KBM-7 (cell line): ENCODE data around the gene FRMPD4.
"Not testable (repeated sequence)": the region's sequence is repeated elsewhere in the genome, so short reads cannot be mapped to it uniquely, and the experiment has no call there.

Experiments used
- DNase-seq: peaks from one replicate; pipeline ENCODE4 v3.0.0-alpha.2; 2015
- in situ Hi-C: fragments of 300-500 bp; cut with MboI; formaldehyde crosslinking; loops from 2 replicates; pipeline ENCODE4 v1.14.3; 2020; ENCODE audit warnings: low sequenced_read_pairs, low pct_unique_long_range_greater_than_20kb, mixed read lengths

The FRMPD4 gene

GRCh38 chrX:12138361-12139313 is at the start of gene FRMPD4:
FRMPD4 (plus strand) TSS chrX:12138473; CDS start chrX:12138972, 499 bp downstream.
- DNase-seq, result no peak
- in situ Hi-C loops, result no loop called here

- in situ Hi-C loops, result no loop called here
- no peak for DNase-seq
Observed at GRCh38 chrX:12089740-12090139, 48.5 kb upstream of the FRMPD4 start.

- in situ Hi-C loops, result no loop called here
Observed at GRCh38 chrX:12113321-12113720, 25.0 kb upstream of the FRMPD4 start.

GRCh38 chrX:12115377-12115776 is 22.9 kb upstream of the FRMPD4 start:
- in situ Hi-C loops, result no loop called here
- DNase-seq, result peak; percentile 10

More at GRCh38 chrX:12113321-12113720, 25.0 kb upstream of the FRMPD4 start:
- DNase-seq, result no peak

GRCh38 chrX:12118134-12118533 is 20.1 kb upstream of the FRMPD4 start:
- in situ Hi-C loops, result no loop called here
- no peak for DNase-seq

- no peak for DNase-seq
- in situ Hi-C loops, result no loop called here
Observed at GRCh38 chrX:12128017-12128416, 10.3 kb upstream of the FRMPD4 start.

GRCh38 chrX:12137951-12138360 is 317 bp upstream of the FRMPD4 start:
- in situ Hi-C loops, result no loop called here
- DNase-seq, result no peak

- no peak for DNase-seq
- in situ Hi-C loops, result no loop called here
Observed at GRCh38 chrX:12139934-12140611, 1.8 kb downstream of the FRMPD4 start.

GRCh38 chrX:12141511-12141910 is 3.2 kb downstream of the FRMPD4 start:
- in situ Hi-C loops, result no loop called here
- no peak for DNase-seq

GRCh38 chrX:12142661-12143060 is 4.4 kb downstream of the FRMPD4 start:
- in situ Hi-C loops, result no loop called here
- DNase-seq, result no peak

- in situ Hi-C loops, result no loop called here
- no peak for DNase-seq
Observed at GRCh38 chrX:12145402-12145801, 7.1 kb downstream of the FRMPD4 start.

- in situ Hi-C loops, result no loop called here
- no peak for DNase-seq
Observed at GRCh38 chrX:12149670-12150407, 11.6 kb downstream of the FRMPD4 start.

- in situ Hi-C loops, result no loop called here
- DNase-seq, result no peak
Observed at GRCh38 chrX:12153317-12153716, 15.0 kb downstream of the FRMPD4 start.

GRCh38 chrX:12153741-12154140 is 15.5 kb downstream of the FRMPD4 start:
- DNase-seq, result no peak
- in situ Hi-C loops, result no loop called here

- no peak for DNase-seq
- in situ Hi-C loops, result no loop called here
Observed at GRCh38 chrX:12159799-12160198, 21.5 kb downstream of the FRMPD4 start.

GRCh38 chrX:12162420-12162819 is 24.1 kb downstream of the FRMPD4 start:
- in situ Hi-C loops, result no loop called here
- DNase-seq, result no peak

GRCh38 chrX:12164180-12164579 is 25.9 kb downstream of the FRMPD4 start:
- DNase-seq, in situ Hi-C loops: not testable (repeated sequence)

GRCh38 chrX:12170755-12171154 is 32.5 kb downstream of the FRMPD4 start:
- no peak for DNase-seq
- in situ Hi-C loops, result no loop called here

GRCh38 chrX:12174358-12174757 is 36.1 kb downstream of the FRMPD4 start:
- no peak for DNase-seq

GRCh38 chrX:12197030-12197429 is 58.8 kb downstream of the FRMPD4 start:
- in situ Hi-C loops, result no loop called here
- DNase-seq, result no peak

More at GRCh38 chrX:12174358-12174757, 36.1 kb downstream of the FRMPD4 start:
- in situ Hi-C loops, result no loop called here
